ENCODE measurements around the gene MEIKIN. TPM values are rescaled to one million over a fixed set of nuclear protein-coding genes. Genes with fewer than 3 reads are reported as not detected.

Gene MEIKIN
- total RNA-seq, 1 experiment from 2014 or later, result not detected

DNA sequence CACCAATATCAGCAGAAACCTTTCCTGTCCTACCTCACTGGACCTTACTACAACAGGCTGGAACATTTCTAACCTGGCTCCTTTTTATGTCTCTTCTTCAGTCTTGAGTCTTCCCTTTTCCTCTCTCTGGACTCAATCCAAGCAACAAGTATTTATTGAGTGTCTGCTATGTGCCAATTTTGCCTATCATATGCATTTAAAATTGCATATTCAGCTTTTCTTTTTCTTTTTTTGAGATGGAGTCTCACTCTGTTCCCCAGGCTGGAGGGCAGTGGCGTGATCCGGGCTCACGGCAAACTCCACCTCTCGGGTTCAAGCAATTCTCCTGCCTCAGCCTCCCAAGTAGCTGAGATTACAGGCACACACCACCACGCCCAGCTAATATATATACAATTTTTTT, 65.8 kb downstream of the MEIKIN start:
- no peak overlapping the region for H3K56ac ChIP-seq (ENCODE audit: insufficient read length, low read depth, low read length)
- no peaks in the 10 kb centered on the region for H3K27me3 Mint-ChIP-seq (ENCODE audit: low read depth)
- H3K27me3 ChIP-seq (ENCODE audit: insufficient read depth, low read length), result no peaks in the 10 kb centered on the region
- no peak overlapping the region for H3K14ac ChIP-seq (ENCODE audit: insufficient read depth, low read length)
- H3K79me2 ChIP-seq (ENCODE audit: insufficient read depth, low read length), result no peaks in the 10 kb centered on the region
- H2AFZ ChIP-seq (ENCODE audit: low read length), result no peak overlapping the region
- no peak overlapping the region for H4K8ac ChIP-seq (replicated peaks; ENCODE audit: insufficient read length, low read depth, low read length)
- no peak overlapping the region for H3K9ac ChIP-seq (ENCODE audit: extremely low read depth, insufficient read length, low read length)
- peaks cover 3 to 5% of the 10 kb centered on the region in 2 experiments; a peak in 3 of 5 replicates for H3K9me3 Mint-ChIP-seq
- H3T11ph ChIP-seq (ENCODE audit: low read length), result no peak overlapping the region
- H3K4me3 Mint-ChIP-seq, result no peak overlapping the region
- DNase-seq, result no peak
- H3K4me2 ChIP-seq (ENCODE audit: insufficient read depth, insufficient read length, low read length), result no peak overlapping the region
- H2BK20ac ChIP-seq (ENCODE audit: low read depth, low read length, poor library complexity, severe bottlenecking), result no peak overlapping the region
- H3K23ac ChIP-seq (ENCODE audit: insufficient read length, low read depth, low read length), result no peak overlapping the region
- H2BK120ac ChIP-seq (ENCODE audit: low read depth, low read length, poor library complexity, severe bottlenecking), result no peak overlapping the region
- H3K36me3 Mint-ChIP-seq (ENCODE audit: insufficient read depth in 1 of 3, low read depth in 3 of 3), result no peaks in the 10 kb centered on the region
- no peaks in the 10 kb centered on the region for H3K9me3 ChIP-seq (ENCODE audit: control insufficient read depth, low read depth, low read length)
- no peak overlapping the region for H3K18ac ChIP-seq (ENCODE audit: insufficient read length, low read depth, low read length)
- H4K20me1 ChIP-seq (ENCODE audit: control insufficient read depth, insufficient read depth, insufficient read length), result no peaks in the 10 kb centered on the region
- TF ChIP-seq CTCF (conservative IDR thresholded peaks at IDR 0.05), result no peak
- no peak overlapping the region for H4K91ac ChIP-seq (ENCODE audit: insufficient read length, low read depth, low read length)
- H2BK12ac ChIP-seq (ENCODE audit: insufficient read length, low read depth, low read length), result no peak overlapping the region
- H3K4ac ChIP-seq (ENCODE audit: low read depth, low read length), result no peak overlapping the region
- no peaks in the 10 kb centered on the region; a peak in 1 of 4 replicates for H3K4me1 Mint-ChIP-seq
- no peaks in the 10 kb centered on the region for H3K79me1 ChIP-seq (ENCODE audit: insufficient read depth, low read depth, low read length, poor library complexity, severe bottlenecking)
- H3K4me1 ChIP-seq (ENCODE audit: insufficient read depth, low read length), result no peaks in the 10 kb centered on the region
- H3K27ac Mint-ChIP-seq, result no peak overlapping the region
- H3K27ac ChIP-seq (ENCODE audit: insufficient read length, low read depth, low read length), result no peak overlapping the region
- H3K23me2 ChIP-seq (ENCODE audit: insufficient read length, low read depth, low read length, poor library complexity, severe bottlenecking), result no peaks in the 10 kb centered on the region
- no peak overlapping the region for H2AK5ac ChIP-seq (ENCODE audit: insufficient read length, low read length)
- no peak overlapping the region for H2BK15ac ChIP-seq (ENCODE audit: low read depth, low read length)
- no peak overlapping the region for H4K5ac ChIP-seq (ENCODE audit: insufficient read length, low read depth, low read length)
- H2BK5ac ChIP-seq (ENCODE audit: insufficient read length, low read length), result no peak overlapping the region
- no CpG with 5 or more reads among the region's 5 CpGs for WGBS (ENCODE audit: extremely low coverage, insufficient read length, low lambda C conversion rate)

Data from H9 (cell line).